Psoas muscle (tissue), 8 donors: ENCODE data around the gene SUSD2. TPM values are rescaled to one million over a fixed set of nuclear protein-coding genes. Genes with fewer than 3 reads are reported as not detected.
A peak's percentile ranks its signal among the peaks of the same experiment; 100 is the strongest.

Experiments used
- ATAC-seq, 4 donors: fragments of 200-7000 bp; cut with Tn5 transposase; one replicate each; pipeline ENCODE4 v1.9.1; 2020; ENCODE audit warnings: moderate library complexity in 3 of 4, mild to moderate bottlenecking in 2 of 4
- DNase-seq, 2 donors: peaks; one replicate each; pipeline ENCODE4 v3.0.0-alpha.2; 2020
- H3K27ac ChIP-seq: fragments of 200-600 bp; one replicate; pipeline ENCODE4 v1.8.0; 2022
- H3K27me3 ChIP-seq, 3 donors: fragments of 200-600 bp in 1 of 3; one replicate each; pipeline versions ENCODE4 v1.6.1 to v1.8.0; 2013 to 2022; ENCODE audit warnings: low read length in 2 of 3, mild to moderate bottlenecking in 2 of 3, moderate library complexity in 1 of 3; ENCODE audit not compliant: insufficient read depth in 3 of 3
- H3K36me3 ChIP-seq, 2 donors: fragments of 200-600 bp in 1 of 2; one replicate each; pipeline versions ENCODE4 v1.6.1 to v1.8.0; 2013 to 2022; ENCODE audit warnings: low read depth in 1 of 2, mild to moderate bottlenecking in 1 of 2, moderate library complexity in 1 of 2; ENCODE audit not compliant: insufficient read depth in 1 of 2
- H3K4me1 ChIP-seq: fragments of 200-600 bp; one replicate; pipeline ENCODE4 v1.8.0; 2022
- H3K4me3 ChIP-seq: fragments of 200-600 bp; one replicate; pipeline ENCODE4 v1.8.0; 2022; ENCODE audit warnings: mild to moderate bottlenecking
- H3K9me3 ChIP-seq: fragments of 200-600 bp; one replicate; pipeline ENCODE4 v1.8.0; 2022
- CTCF ChIP-seq: fragments of 200-600 bp; IDR thresholded peaks from one replicate; pipeline ENCODE4 v1.8.0; 2022; ENCODE audit warnings: antibody characterized with exemption
- WGBS, 3 donors: extraction: QIAGEN DNeasy Blood & Tissue Kit; methylation state at CpG; one replicate each; pipeline versions ENCODE4 v1.1.6 to v1.1.7; 2013; 5-methylcytosine and 5-hydroxymethylcytosine counted together
- intact Hi-C, 2 donors: fragments of 100-400 bp; cut with DNase I; formaldehyde crosslinking; loops; one replicate each; pipeline versions ENCODE4 v1.11.0 to v1.14.2; 2022
- polyA plus RNA-seq, 3 donors: library from polyadenylated mRNA; stranded (reverse); fragments of 200-250 nt; gene quantifications; one replicate each; pipeline ENCODE4 v1.2.3, GENCODE V29; 2013
- total RNA-seq, 4 donors: library from RNA; stranded (reverse); fragmentation: NEBNext Ultra II Directional in 2 of 4; extraction: Animal tissue kit (Norgen Biotek cat#: 25700) in 2 of 4; gene quantifications; one replicate each; pipeline versions ENCODE4 v1.2.1 to v1.2.4, GENCODE V29; 2021 to 2023
- donor health status: healthy with polysubstance abuse.
- donor health status: DM: no; HTN: no; CAD: no; lungs with moderate emphysema.
- donor health status: Bipolar disorder and iron deficiency.
- donor health status: healthy.
- donor health status: DM: yes; HTN: yes; CAD: no.
- donor health status: DM: no; HTN: no; CAD: no.
- donor health status: DM: no; HTN: no; CAD: no.
- donor health status: DM: yes; HTN: yes; CAD: no.

SUSD2 gene
- total and polyA plus RNA-seq, 7 donors, result 1.1 to 1.8 (median 1.3) TPM

GRCh38 chr22:24145446-24146193 is 35.7 kb upstream of the SUSD2 start:
- 89 to 93% (median 91%) methylated on average over 9 of the region's 9 CpGs for WGBS, 3 donors
- peaks cover 31% of the 10 kb centered on the region for H3K4me1 ChIP-seq
- peak overlapping the region; percentile 82 for H3K27ac ChIP-seq
- no peaks in the 10 kb centered on the region for H3K27me3 ChIP-seq
- intact Hi-C loops, result no loop called here
- no peaks in the 10 kb centered on the region for H3K9me3 ChIP-seq
- H3K4me3 ChIP-seq, result no peak overlapping the region
- TF ChIP-seq CTCF, result no peak
- H3K36me3 ChIP-seq, result no peaks in the 10 kb centered on the region
- peak; percentile 47 to 69 (median 50) for ATAC-seq
- DNase-seq, result no peak

GRCh38 chr22:24146194-24146616 is 35.1 kb upstream of the SUSD2 start:
- peak overlapping the region; percentile 82 for H3K27ac ChIP-seq
- H3K4me1 ChIP-seq, result peaks cover 31% of the 10 kb centered on the region
- ATAC-seq (peak; percentile 83 to 86 (median 84)), DNase-seq (peak; percentile 54 to 75)
- H3K36me3 ChIP-seq, result no peaks in the 10 kb centered on the region
- 7 to 23% (median 8%) methylated on average over 4 of the region's 4 CpGs for WGBS, 3 donors
- H3K9me3 ChIP-seq, result no peaks in the 10 kb centered on the region
- no peak overlapping the region for H3K4me3 ChIP-seq
- no peak for TF ChIP-seq CTCF
- no peaks in the 10 kb centered on the region for H3K27me3 ChIP-seq
- intact Hi-C loops, result no loop called here

GRCh38 chr22:24146791-24147353 is 34.4 kb upstream of the SUSD2 start:
- DNase-seq, result no peak
- peaks cover 31% of the 10 kb centered on the region for H3K4me1 ChIP-seq
- 41 to 52% (median 42%) methylated on average over 3 to 4 of the region's 4 CpGs for WGBS, 3 donors

GRCh38 chr22:24147666-24148065 is 33.6 kb upstream of the SUSD2 start:
- Histone ChIP-seq H3K9me3 (no peaks in the 10 kb centered on the region), H3K27me3 (no peaks in the 10 kb centered on the region), H3K4me1 (peaks cover 31% of the 10 kb centered on the region), H3K36me3 (no peaks in the 10 kb centered on the region), H3K27ac (peak overlapping the region; percentile 50), H3K4me3 (no peak overlapping the region)
- DNase-seq (no peak), ATAC-seq (no peak)
- no peak for TF ChIP-seq CTCF
- intact Hi-C loops, result no loop called here
- WGBS, 3 donors, result 82 to 84% (median 83%) methylated on average over 3 of the region's 3 CpGs

More at GRCh38 chr22:24146791-24147353, 34.4 kb upstream of the SUSD2 start:
- H3K27ac ChIP-seq, result peak overlapping the region; percentile 82
- no peak overlapping the region for H3K4me3 ChIP-seq
- no peak for TF ChIP-seq CTCF
- H3K36me3 ChIP-seq, result no peaks in the 10 kb centered on the region
- H3K9me3 ChIP-seq, result no peaks in the 10 kb centered on the region
- intact Hi-C loops, result no loop called here
- ATAC-seq, result peak in 2 of 4 donors; percentile 29 to 50
- H3K27me3 ChIP-seq, result no peaks in the 10 kb centered on the region
